ENCODE data around the gene HPS6.

Gene HPS6

GRCh38 chr10:102064503-102064867 is 664 bp upstream of the HPS6 start:
- H3K4me3 ChIP-seq (ENCODE audit: low read depth, low read length): peak overlapping the region; percentile 86
- DNase-seq (ENCODE audit: low read depth): no peak
- TF ChIP-seq CTCF (IDR thresholded peaks at IDR 0.05; ENCODE audit: control insufficient read depth, extremely low read depth, insufficient read depth): no peak

GRCh38 chr10:102065561-102066398 is 631 bp downstream of the HPS6 start:
- DNase-seq (ENCODE audit: low read depth): no peak
- TF ChIP-seq CTCF (IDR thresholded peaks at IDR 0.05; ENCODE audit: control insufficient read depth, extremely low read depth, insufficient read depth): 0 out of 2 replicates have a peak, but pooled peaks have one; percentile 10

GRCh38 chr10:102066399-102067088 is 1.4 kb downstream of the HPS6 start:
- DNase-seq (ENCODE audit: low read depth): no peak
- H3K4me3 ChIP-seq (ENCODE audit: low read depth, low read length): peak overlapping the region; percentile 86
- no peak for TF ChIP-seq CTCF (IDR thresholded peaks at IDR 0.05; ENCODE audit: control insufficient read depth, extremely low read depth, insufficient read depth)

More at GRCh38 chr10:102065561-102066398, 631 bp downstream of the HPS6 start:
- peak overlapping the region; percentile 86 for H3K4me3 ChIP-seq (ENCODE audit: low read depth, low read length)

- no peak for DNase-seq (ENCODE audit: low read depth)
- peak overlapping the region; percentile 86; the same call in 1 of the 2 replicates for H3K4me3 ChIP-seq (ENCODE audit: low read depth, low read length)
- TF ChIP-seq CTCF (IDR thresholded peaks at IDR 0.05; ENCODE audit: control insufficient read depth, extremely low read depth, insufficient read depth): no peak
These were observed 2.2 kb downstream of the HPS6 start for GRCh38 chr10:102067091-102067916.

GRCh38 chr10:102068216-102068615 is 3.1 kb downstream of the HPS6 start:
- no peak for TF ChIP-seq CTCF (IDR thresholded peaks at IDR 0.05; ENCODE audit: control insufficient read depth, extremely low read depth, insufficient read depth)
- no peak for DNase-seq (ENCODE audit: low read depth)
- no peak overlapping the region for H3K4me3 ChIP-seq (ENCODE audit: low read depth, low read length)

GRCh38 chr10:102069071-102069470 is 3.9 kb downstream of the HPS6 start:
- TF ChIP-seq CTCF (IDR thresholded peaks at IDR 0.05; ENCODE audit: control insufficient read depth, extremely low read depth, insufficient read depth): no peak
- DNase-seq (ENCODE audit: low read depth): no peak
- no peak overlapping the region for H3K4me3 ChIP-seq (ENCODE audit: low read depth, low read length)
